GM21717 (cell line): ENCODE results near the gene CAPRIN2.

Experiments
- ATAC-seq: cut with Tn5 transposase; IDR thresholded peaks from one replicate; pipeline ENCODE4 v1.9.1; 2021; ENCODE audit warnings: mild to moderate bottlenecking, moderate library complexity; ENCODE audit not compliant: unreplicated experiment

The CAPRIN2 gene, protein sequence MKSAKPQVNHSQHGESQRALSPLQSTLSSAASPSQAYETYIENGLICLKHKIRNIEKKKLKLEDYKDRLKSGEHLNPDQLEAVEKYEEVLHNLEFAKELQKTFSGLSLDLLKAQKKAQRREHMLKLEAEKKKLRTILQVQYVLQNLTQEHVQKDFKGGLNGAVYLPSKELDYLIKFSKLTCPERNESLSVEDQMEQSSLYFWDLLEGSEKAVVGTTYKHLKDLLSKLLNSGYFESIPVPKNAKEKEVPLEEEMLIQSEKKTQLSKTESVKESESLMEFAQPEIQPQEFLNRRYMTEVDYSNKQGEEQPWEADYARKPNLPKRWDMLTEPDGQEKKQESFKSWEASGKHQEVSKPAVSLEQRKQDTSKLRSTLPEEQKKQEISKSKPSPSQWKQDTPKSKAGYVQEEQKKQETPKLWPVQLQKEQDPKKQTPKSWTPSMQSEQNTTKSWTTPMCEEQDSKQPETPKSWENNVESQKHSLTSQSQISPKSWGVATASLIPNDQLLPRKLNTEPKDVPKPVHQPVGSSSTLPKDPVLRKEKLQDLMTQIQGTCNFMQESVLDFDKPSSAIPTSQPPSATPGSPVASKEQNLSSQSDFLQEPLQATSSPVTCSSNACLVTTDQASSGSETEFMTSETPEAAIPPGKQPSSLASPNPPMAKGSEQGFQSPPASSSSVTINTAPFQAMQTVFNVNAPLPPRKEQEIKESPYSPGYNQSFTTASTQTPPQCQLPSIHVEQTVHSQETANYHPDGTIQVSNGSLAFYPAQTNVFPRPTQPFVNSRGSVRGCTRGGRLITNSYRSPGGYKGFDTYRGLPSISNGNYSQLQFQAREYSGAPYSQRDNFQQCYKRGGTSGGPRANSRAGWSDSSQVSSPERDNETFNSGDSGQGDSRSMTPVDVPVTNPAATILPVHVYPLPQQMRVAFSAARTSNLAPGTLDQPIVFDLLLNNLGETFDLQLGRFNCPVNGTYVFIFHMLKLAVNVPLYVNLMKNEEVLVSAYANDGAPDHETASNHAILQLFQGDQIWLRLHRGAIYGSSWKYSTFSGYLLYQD

DNA sequence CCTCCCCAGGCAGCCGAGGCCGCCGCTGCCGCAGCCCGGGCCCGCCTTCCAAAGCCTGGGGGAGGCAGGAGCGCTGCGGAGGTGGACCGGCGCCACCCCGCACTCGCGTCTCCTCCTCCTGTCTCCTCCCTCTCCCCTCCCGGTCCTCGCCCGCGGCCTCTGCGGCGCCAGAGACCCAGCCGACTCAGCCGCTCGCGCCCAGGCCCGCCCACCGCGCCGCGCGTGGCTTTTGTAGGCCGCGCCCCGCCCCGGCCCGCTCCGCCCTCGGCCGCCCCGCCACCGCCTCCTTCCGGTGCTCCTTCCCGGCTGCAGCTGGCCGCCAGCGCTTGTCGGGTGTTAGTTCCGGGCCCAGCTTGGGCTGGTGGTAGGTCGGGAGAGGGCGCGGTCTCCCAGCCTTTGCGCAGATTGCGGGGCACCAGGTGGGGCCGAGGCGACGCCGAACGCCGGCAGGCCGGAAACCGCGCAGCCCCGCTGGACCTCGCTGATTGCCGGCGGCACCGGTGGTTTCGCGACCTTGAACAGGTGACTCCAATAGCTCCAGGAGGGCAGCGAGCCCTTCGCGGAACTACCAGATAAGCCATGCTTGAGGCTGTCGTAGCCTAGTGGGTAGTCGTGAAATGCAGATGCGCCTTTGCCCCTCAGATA is at the start of gene CAPRIN2:
CAPRIN2 (minus strand) TSS at position 202 of the 645 bp plus-strand sequence. CDS start 1,431 bp downstream, outside the sequence.
- ATAC-seq, result peak; percentile 95

- no peak for ATAC-seq
Measured at GRCh38 chr12:30797689-30798088, 42.9 kb upstream of the CAPRIN2 start.

GRCh38 chr12:30796891-30797371 is 42.2 kb upstream of the CAPRIN2 start:
- ATAC-seq, result no peak

- ATAC-seq, result peak; percentile 6
Measured at GRCh38 chr12:30796313-30796780, 41.6 kb upstream of the CAPRIN2 start.

DNA sequence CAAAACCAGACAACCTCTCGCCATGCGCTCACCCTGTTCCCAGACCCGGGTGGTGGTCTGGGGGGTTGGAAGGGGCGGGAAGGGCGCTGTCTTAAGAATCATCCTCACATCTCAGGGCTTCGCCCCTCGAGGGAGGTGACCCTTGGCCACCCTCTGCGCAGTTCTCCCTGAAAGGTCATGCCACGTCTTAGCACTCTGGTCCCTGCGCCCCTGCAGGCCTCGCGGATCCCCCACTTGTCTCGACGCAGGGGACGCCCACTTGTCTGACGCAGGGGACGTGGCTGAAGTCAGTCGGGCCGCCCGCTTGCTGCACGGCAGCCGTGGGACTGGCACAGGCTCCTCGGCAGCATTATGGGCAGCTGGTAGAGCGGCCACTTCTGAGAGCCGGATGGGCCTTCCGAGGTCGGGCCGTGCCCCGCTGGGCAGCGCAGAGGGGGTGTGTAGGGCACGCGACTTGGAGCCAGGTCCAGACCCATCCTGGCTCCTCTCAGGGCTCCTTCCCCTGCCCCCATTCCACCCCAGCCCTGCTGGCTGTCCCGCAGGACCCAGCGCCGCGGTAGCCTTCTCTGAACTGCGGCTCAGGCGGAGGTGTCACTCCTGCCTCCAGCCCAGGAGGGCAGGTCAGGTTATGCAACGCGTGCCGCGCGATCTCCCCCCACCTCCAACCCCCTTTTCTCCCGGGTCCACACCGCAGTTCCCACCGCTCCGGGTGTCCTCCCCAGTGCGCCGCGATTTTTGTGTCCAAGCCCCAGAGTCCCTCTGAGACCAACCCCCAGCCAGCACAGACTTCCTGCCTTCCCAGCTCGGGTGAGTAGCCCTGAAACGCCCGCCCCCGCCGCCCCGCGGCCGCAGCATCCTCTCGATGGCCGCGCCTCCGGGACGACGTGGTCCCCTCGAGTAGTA is 40.9 kb upstream of the CAPRIN2 start:
- peak; percentile 80 for ATAC-seq

GRCh38 chr12:30794591-30795409 is 40.0 kb upstream of the CAPRIN2 start:
- ATAC-seq, result no peak

DNA sequence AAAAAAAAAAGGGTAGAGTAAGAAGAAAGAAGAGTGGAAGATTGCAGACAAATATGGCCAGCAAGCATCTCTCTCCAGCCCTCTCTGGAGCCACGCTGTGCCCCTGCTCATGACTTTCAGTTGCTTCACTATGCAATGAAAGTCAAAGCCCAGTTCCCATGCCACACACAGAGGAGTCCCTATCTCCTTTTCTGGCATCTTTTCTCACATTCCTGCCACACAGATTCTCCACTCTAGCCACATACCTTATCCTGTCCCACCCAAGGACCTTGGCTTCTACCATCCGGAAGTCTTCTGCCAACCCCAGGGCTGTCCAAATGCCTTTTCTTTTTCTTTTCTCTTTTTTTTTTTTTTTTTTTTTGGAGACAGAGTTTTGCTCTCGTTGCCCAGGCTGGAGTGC is 39.3 kb upstream of the CAPRIN2 start:
- no peak for ATAC-seq

DNA sequence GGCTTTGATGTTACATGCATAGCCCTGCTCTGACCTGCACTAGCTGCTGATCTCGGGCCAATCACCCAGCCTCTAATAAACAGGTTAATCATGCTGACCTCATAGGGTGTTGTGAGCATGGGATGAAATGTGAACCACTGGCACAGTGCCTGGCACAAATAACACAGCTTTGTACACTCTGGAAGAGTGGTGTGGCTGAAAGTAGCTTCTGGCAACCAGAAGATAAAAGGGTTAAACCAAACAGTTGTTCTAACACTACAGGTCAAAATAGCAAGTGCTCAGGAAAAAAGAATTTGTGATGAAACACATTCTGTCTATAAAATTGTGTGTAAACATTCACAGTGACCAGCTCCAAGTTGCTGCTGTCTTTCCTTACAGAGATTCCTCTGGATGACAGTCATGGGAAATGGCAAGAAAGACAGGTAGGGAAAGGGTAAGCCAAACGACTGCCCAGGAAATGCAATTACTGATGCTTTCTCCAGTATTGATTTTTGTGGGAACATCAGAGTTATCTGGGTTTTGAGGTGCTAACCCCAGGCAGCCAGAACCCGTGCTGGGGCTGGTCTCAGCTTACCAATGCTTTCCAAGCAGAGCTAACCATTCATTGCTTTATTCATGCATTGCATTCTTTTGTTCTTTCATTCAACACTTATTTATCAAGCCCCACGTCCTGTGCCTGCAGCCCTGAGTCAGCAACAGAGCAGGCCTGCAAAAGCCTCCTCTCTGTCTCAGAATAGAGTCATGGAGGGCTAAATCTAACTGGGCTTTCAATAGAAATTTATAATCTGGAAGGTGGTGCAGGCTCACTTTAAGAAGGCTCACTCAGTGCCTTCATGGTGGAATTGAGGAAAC is 38.1 kb upstream of the CAPRIN2 start:
- no peak for ATAC-seq

DNA sequence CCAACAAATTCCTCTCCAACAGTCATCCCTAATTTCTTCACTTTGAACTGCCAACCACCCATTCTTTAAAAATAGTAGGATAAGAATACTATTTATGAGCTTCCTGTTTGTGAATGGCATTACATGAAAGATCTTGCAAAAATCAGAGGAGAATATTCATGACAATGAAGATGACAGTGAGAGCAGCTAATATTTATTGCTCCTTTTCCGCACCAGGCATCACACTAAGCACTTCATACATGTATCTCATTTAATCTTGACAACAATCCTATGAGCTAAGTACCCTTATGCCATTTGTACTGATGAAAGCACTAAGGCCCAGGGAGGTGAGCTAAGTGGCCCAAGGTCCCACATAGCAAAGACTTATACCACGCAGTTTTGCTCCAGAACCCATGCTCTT is 37.3 kb upstream of the CAPRIN2 start:
- ATAC-seq, result no peak

- no peak for ATAC-seq
Measured at GRCh38 chr12:30788754-30789153, 34.0 kb upstream of the CAPRIN2 start.

GRCh38 chr12:30785630-30786029 is 30.9 kb upstream of the CAPRIN2 start:
- no peak for ATAC-seq

DNA sequence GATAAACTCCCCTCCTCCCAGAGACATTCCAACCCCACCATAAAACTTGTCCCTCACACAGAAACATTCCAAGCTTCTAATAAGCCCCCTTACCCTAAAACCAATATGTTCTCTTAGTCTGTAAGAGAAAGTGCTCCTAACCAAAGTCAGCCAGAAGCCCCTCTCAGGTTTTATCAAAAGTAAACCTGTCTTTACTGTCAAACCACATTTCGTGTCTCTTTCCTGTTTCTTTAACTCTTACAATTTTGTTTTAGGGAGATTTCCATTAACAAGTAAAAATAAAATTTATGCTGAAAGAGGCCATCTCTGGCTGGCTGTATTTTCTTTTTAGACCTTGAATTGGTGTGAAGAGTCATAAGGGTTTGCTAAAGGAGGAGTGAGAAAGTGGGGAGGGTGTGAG is 29.8 kb upstream of the CAPRIN2 start:
- ATAC-seq, result no peak

DNA sequence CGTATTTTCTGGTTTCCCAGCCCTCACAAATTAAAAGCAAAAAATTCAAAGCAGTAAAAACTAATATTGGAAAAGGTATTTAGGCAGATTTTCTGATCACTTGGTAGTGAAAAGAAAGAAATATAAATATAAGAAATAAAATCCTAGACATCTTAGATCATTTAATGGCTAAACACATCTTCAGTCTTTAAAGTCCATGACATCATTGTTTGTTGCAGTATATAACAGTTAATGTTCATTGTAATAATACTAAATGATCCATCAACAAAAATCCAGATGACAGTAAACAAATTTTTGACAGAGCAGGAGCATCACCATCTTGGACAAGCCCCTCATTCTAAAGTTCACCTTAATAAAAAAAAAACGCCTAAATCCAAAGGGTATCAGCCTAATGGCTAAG is 29.2 kb upstream of the CAPRIN2 start:
- ATAC-seq, result no peak

GRCh38 chr12:30782316-30783173 is 27.8 kb upstream of the CAPRIN2 start:
- no peak for ATAC-seq

DNA sequence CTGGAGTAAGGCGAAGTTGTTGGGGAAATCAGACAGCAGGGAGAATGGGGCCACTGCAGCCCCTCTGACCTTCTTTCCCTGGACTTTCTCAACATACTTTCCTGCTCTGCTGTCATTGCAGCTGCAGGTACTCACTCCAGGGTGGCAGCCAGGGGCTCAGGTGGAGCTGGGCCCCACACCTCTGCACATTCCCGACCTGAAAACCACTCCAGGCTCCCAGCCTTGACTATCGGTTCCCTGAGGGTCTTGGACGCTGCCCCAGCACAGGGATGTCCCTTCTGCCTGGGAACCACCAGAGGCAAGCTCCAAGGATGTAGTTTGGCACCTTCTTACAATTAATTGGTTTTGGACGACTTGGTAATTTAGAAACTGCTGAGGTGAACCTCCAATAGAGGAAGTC is 24.8 kb upstream of the CAPRIN2 start:
- ATAC-seq, result no peak

DNA sequence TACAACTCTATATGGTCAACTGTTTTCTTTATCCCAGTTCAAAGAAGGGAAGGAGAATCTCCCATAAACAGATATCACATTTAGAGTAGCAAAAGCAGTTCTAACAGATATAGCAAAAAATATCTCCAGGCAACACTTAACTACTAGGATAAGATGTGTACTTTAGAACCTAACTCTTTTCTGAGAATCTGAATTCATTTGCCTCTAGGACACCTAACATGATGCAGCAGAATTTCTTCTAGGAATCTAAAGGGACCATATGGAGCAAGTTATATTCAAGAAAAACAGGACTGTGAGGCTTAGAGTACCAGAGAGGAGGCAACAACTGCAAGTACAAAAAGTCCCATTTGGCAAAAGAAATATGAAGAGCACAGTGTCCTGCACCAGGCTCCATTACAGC is 24.4 kb upstream of the CAPRIN2 start:
- ATAC-seq, result no peak

GRCh38 chr12:30774599-30774998 is 19.8 kb upstream of the CAPRIN2 start:
- no peak for ATAC-seq
